Nephron (organoid): ENCODE results near the gene SEC23A.

Source experiments
- H3K27ac Mint-ChIP-seq, 3 experiments: 2 replicates each; pipeline ENCODE4 v1.8.0; 2020; ENCODE audit warnings: mixed read lengths in 3 of 3, mild to moderate bottlenecking in 2 of 3, moderate library complexity in 1 of 3
- H3K27me3 Mint-ChIP-seq: 2 replicates; pipeline ENCODE4 v1.8.0; 2021; ENCODE audit warnings: low read depth, mild to moderate bottlenecking, moderate library complexity, mixed read lengths
- H3K36me3 Mint-ChIP-seq: 2 replicates; pipeline ENCODE4 v1.8.0; 2020; ENCODE audit warnings: low read depth, mixed read lengths
- H3K4me1 Mint-ChIP-seq: 2 replicates; pipeline ENCODE4 v1.8.0; 2020; ENCODE audit warnings: mixed read lengths
- H3K4me3 Mint-ChIP-seq, 3 experiments: 2 replicates each; pipeline ENCODE4 v1.8.0; 2020; ENCODE audit warnings: mild to moderate bottlenecking in 3 of 3, mixed read lengths in 3 of 3, moderate library complexity in 2 of 3
- H3K9me3 Mint-ChIP-seq: 2 replicates; pipeline ENCODE4 v1.8.0; 2020; ENCODE audit warnings: mixed read lengths
- CTCF ChIP-seq, 3 experiments: fragments of 200-600 bp; sonication (generic); IDR thresholded peaks; one replicate each; pipeline ENCODE4 v1.5.0; 2021; ENCODE audit warnings: antibody characterized with exemption in 3 of 3; ENCODE audit not compliant: unreplicated experiment in 3 of 3

Gene SEC23A

GRCh38 chr14:39035336-39035735 lies 67.7 kb downstream of the SEC23A start:
- TF ChIP-seq CTCF (IDR thresholded peaks at IDR 0.05; ENCODE audit: unreplicated experiment in 3 of 3), result no peak
- H3K4me3 Mint-ChIP-seq, result no peak overlapping the region
- H3K36me3 Mint-ChIP-seq, result peaks cover 31% of the 10 kb centered on the region
- no peak overlapping the region for H3K27ac Mint-ChIP-seq
- H3K9me3 Mint-ChIP-seq, result no peaks in the 10 kb centered on the region
- H3K4me1 Mint-ChIP-seq, result no peaks in the 10 kb centered on the region
- H3K27me3 Mint-ChIP-seq, result no peaks in the 10 kb centered on the region

- no peaks in the 10 kb centered on the region for H3K27me3 Mint-ChIP-seq
- no peak overlapping the region for H3K27ac Mint-ChIP-seq
- no peak overlapping the region for H3K4me3 Mint-ChIP-seq
- peak; percentile 43 to 63 (median 48) for TF ChIP-seq CTCF (IDR thresholded peaks at IDR 0.05; ENCODE audit: unreplicated experiment in 3 of 3)
- no peaks in the 10 kb centered on the region for H3K4me1 Mint-ChIP-seq
- H3K9me3 Mint-ChIP-seq, result no peaks in the 10 kb centered on the region
- peaks cover 37% of the 10 kb centered on the region for H3K36me3 Mint-ChIP-seq
Measured at GRCh38 chr14:39034481-39035296, 68.3 kb downstream of the SEC23A start.

- Mint-ChIP-seq H3K27ac (no peak overlapping the region), H3K36me3 (peaks cover 37% of the 10 kb centered on the region), H3K27me3 (no peaks in the 10 kb centered on the region), H3K4me1 (no peaks in the 10 kb centered on the region), H3K9me3 (no peaks in the 10 kb centered on the region), H3K4me3 (no peak overlapping the region)
- TF ChIP-seq CTCF (IDR thresholded peaks at IDR 0.05; ENCODE audit: unreplicated experiment in 3 of 3), result no peak
Measured at GRCh38 chr14:39033371-39033770, 69.7 kb downstream of the SEC23A start.

GRCh38 chr14:39030209-39030608 lies 72.8 kb downstream of the SEC23A start:
- TF ChIP-seq CTCF (IDR thresholded peaks at IDR 0.05; ENCODE audit: unreplicated experiment in 3 of 3), result no peak
- Mint-ChIP-seq H3K36me3 (peaks cover 38% of the 10 kb centered on the region), H3K4me1 (peaks cover 10% of the 10 kb centered on the region), H3K27ac (no peak overlapping the region), H3K27me3 (no peaks in the 10 kb centered on the region), H3K9me3 (no peaks in the 10 kb centered on the region), H3K4me3 (no peak overlapping the region)

GRCh38 chr14:39029789-39030188 lies 73.2 kb downstream of the SEC23A start:
- Mint-ChIP-seq H3K27me3 (no peaks in the 10 kb centered on the region), H3K27ac (no peak overlapping the region), H3K9me3 (no peaks in the 10 kb centered on the region), H3K4me1 (peaks cover 10% of the 10 kb centered on the region), H3K4me3 (no peak overlapping the region), H3K36me3 (peaks cover 38% of the 10 kb centered on the region)
- TF ChIP-seq CTCF (IDR thresholded peaks at IDR 0.05; ENCODE audit: unreplicated experiment in 3 of 3), result no peak

GRCh38 chr14:39028620-39029019 lies 74.4 kb downstream of the SEC23A start:
- Mint-ChIP-seq H3K27me3 (no peaks in the 10 kb centered on the region), H3K4me3 (no peak overlapping the region), H3K9me3 (no peaks in the 10 kb centered on the region), H3K27ac (no peak overlapping the region), H3K36me3 (peaks cover 38% of the 10 kb centered on the region), H3K4me1 (peaks cover 17% of the 10 kb centered on the region)
- no peak for TF ChIP-seq CTCF (IDR thresholded peaks at IDR 0.05; ENCODE audit: unreplicated experiment in 3 of 3)
